Activated CD4-positive, alpha-beta T cell treated with anti-CD3 and anti-CD28 coated beads, Interleukin-2, Interleukin-4, amounts not matched to agents 100 ng/mL and 50 ng/mL, durations not matched to agents 16 hours and 8 hours (primary cell): ENCODE data around the gene DALRD3.
A peak's percentile ranks its signal among the peaks of the same experiment; 100 is the strongest.

ENCODE experiments used
- DNase-seq: peaks from one replicate; pipeline ENCODE4 v3.0.0-alpha.2; 2020; ENCODE audit warnings: low spot score

Gene DALRD3

GRCh38 chr3:49017971-49018706, at the start of gene DALRD3:
DALRD3 (minus strand) TSS chr3:49018580; CDS start chr3:49018564, 16 bp downstream.
- DNase-seq, result peak; percentile 78

- DNase-seq, result no peak
Measured at GRCh38 chr3:49058011-49058410, 39.6 kb upstream of the DALRD3 start.

- no peak for DNase-seq
Measured at GRCh38 chr3:49057268-49057667, 38.9 kb upstream of the DALRD3 start.

GRCh38 chr3:49054344-49054862, 36.0 kb upstream of the DALRD3 start:
- no peak for DNase-seq

GRCh38 chr3:49053543-49053942, 35.2 kb upstream of the DALRD3 start:
- DNase-seq, result no peak

- no peak for DNase-seq
Measured at GRCh38 chr3:49035281-49035680, 16.9 kb upstream of the DALRD3 start.

GRCh38 chr3:49034650-49035049, 16.3 kb upstream of the DALRD3 start:
- DNase-seq, result no peak

GRCh38 chr3:49032646-49033304, 14.4 kb upstream of the DALRD3 start:
- no peak for DNase-seq

- DNase-seq, result no peak
Measured at GRCh38 chr3:49030321-49030720, 11.9 kb upstream of the DALRD3 start.

GRCh38 chr3:49029563-49029884, 11.1 kb upstream of the DALRD3 start:
- DNase-seq, result no peak

GRCh38 chr3:49028673-49029562, 10.5 kb upstream of the DALRD3 start, which contains the start of gene IMPDH2:
IMPDH2 (minus strand) TSS chr3:49029398; CDS start chr3:49029350, 48 bp downstream.
- peak; percentile 96 for DNase-seq

- no peak for DNase-seq
Measured at GRCh38 chr3:49028298-49028672, 9.9 kb upstream of the DALRD3 start.

- DNase-seq, result no peak
Measured at GRCh38 chr3:49027634-49028033, 9.3 kb upstream of the DALRD3 start.

GRCh38 chr3:49026536-49026935, 8.2 kb upstream of the DALRD3 start:
- DNase-seq, result no peak

- no peak for DNase-seq
Measured at GRCh38 chr3:49025793-49026520, 7.6 kb upstream of the DALRD3 start.

GRCh38 chr3:49025005-49025792, 6.8 kb upstream of the DALRD3 start:
- DNase-seq, result no peak

- no peak for DNase-seq
Measured at GRCh38 chr3:49024449-49024848, 6.1 kb upstream of the DALRD3 start.

- no peak for DNase-seq
Measured at GRCh38 chr3:49023775-49024174, 5.4 kb upstream of the DALRD3 start.

- peak; percentile 30 for DNase-seq
Measured at GRCh38 chr3:49022688-49023171, 4.3 kb upstream of the DALRD3 start.

GRCh38 chr3:49021813-49022687, 3.7 kb upstream of the DALRD3 start, which contains the start of gene NDUFAF3:
NDUFAF3 (plus strand) TSS chr3:49022121; CDS start chr3:49022145, 24 bp downstream.
- DNase-seq, result peak; percentile 95
